ENCODE results near the gene POLD2. TPM values are rescaled to one million over a fixed set of nuclear protein-coding genes. Genes with fewer than 3 reads are reported as not detected.

Gene POLD2
- total and polyA plus RNA-seq, 2 donors from 2014 or later = 60.0 to 119 TPM

DNA sequence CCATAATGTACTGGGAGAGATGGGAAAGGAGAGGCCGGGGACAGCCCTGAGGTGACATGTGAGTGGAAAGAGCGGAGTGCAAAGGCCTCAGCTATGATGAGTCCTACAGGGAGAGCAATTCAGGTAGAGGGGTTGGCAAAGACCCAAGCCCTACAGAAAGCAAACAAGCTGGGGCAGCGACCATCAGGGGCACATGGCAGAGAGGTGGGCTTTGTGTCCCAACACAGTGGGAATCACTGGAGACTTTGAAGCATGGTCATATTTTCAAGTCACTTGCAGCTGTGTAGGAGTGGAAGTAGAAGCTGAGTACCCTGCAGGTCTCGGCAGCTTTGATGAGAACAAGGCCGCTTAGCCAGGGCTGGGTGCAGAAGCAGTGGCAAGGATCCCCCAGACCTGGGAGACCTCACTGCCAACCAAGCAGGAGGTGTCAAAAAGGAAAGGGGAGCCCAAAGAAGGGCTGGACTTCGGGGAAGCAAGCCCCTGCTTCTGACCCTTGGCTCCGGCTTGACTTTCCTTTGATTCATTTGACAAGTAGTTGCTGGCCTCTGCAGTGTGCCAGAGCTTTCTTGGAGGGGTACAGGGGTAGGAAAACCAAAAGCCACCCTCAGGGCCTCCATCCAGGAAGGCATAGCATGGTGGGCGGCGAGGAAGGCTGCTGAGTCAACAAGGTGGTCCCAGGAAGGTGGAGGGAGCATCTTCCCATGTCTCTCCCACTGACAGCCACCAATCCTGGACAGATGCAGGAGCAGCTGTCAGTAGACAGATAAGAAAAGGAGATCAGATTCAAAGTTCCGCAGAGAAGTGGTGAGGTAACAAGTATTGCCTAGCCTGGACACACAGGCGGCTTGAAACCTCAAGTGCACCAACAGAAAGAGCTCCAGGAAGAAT lies 56.0 kb downstream of the POLD2 start:
- intact Hi-C loops (cut with DNase I) = no loop called here
- H3K4me3 ChIP-seq (ENCODE audit: low read length in 3 of 3) = no peak overlapping the region
- no peaks in the 10 kb centered on the region for H3K27me3 ChIP-seq (ENCODE audit: control insufficient read depth, insufficient read depth, low read length)
- peak in 2 of 5 donors; percentile 42 to 56 for DNase-seq
- H3K9me3 ChIP-seq (ENCODE audit: control insufficient read depth in 2 of 3, insufficient read depth in 1 of 3, low read length in 3 of 3) = no peaks in the 10 kb centered on the region
- H3K9ac ChIP-seq (ENCODE audit: low read length in 3 of 3) = no peak overlapping the region
- TF ChIP-seq, protein P1, sequence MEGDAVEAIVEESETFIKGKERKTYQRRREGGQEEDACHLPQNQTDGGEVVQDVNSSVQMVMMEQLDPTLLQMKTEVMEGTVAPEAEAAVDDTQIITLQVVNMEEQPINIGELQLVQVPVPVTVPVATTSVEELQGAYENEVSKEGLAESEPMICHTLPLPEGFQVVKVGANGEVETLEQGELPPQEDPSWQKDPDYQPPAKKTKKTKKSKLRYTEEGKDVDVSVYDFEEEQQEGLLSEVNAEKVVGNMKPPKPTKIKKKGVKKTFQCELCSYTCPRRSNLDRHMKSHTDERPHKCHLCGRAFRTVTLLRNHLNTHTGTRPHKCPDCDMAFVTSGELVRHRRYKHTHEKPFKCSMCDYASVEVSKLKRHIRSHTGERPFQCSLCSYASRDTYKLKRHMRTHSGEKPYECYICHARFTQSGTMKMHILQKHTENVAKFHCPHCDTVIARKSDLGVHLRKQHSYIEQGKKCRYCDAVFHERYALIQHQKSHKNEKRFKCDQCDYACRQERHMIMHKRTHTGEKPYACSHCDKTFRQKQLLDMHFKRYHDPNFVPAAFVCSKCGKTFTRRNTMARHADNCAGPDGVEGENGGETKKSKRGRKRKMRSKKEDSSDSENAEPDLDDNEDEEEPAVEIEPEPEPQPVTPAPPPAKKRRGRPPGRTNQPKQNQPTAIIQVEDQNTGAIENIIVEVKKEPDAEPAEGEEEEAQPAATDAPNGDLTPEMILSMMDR (IDR thresholded peaks at IDR 0.05; ENCODE audit: borderline replicate concordance, extremely low read depth, insufficient read depth) = no peak
- FAIRE-seq = no peak
- H3K27ac ChIP-seq (ENCODE audit: low read depth in 2 of 2, low read length in 2 of 2) = no peak overlapping the region
- H3K4me1 ChIP-seq (ENCODE audit: control insufficient read depth in 2 of 3, insufficient read depth in 2 of 3, low read depth in 1 of 3, low read length in 3 of 3) = peaks cover 0 to 22% (median 9%) of the 10 kb centered on the region in 3 donors
- no peaks in the 10 kb centered on the region for H3K36me3 ChIP-seq (ENCODE audit: control insufficient read depth in 2 of 3, insufficient read depth in 3 of 3, low read length in 3 of 3)

DNA sequence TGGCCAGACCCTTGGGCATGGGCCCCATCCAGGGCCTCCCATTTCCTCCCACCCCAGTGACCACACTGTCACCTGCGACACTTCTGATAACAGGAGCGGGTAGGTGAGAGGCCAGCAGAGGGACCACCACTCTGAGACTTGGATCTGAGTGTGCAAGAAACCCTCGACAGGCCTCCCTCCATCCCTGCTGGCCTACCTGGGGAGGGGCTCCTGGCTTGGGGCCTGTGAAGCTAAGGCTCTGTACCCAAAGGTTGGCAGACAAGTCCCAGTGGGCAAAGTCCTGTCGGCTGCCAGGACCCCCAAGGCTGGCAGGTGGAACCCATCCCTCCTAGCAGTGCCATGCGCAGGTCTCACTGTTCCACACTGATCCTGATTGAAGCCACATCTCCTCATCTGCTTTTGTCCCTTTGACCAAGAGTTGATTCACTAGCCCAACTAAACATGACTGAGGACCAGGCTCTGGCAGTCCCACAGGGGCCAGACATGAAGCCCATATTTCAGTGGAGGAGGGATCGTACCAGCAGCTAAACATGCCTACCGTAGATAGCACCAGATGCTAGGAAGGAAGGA lies 56.8 kb downstream of the POLD2 start:
- intact Hi-C loops (cut with DNase I) = no loop called here
- TF ChIP-seq, protein P1 (IDR thresholded peaks at IDR 0.05; ENCODE audit: borderline replicate concordance, extremely low read depth, insufficient read depth) = no peak
- no peak overlapping the region for H3K27ac ChIP-seq (ENCODE audit: low read depth in 2 of 2, low read length in 2 of 2)
- H3K9ac ChIP-seq (ENCODE audit: low read length in 3 of 3) = no peak overlapping the region
- H3K27me3 ChIP-seq (ENCODE audit: control insufficient read depth, insufficient read depth, low read length) = no peaks in the 10 kb centered on the region
- no peak overlapping the region for H3K4me3 ChIP-seq (ENCODE audit: low read length in 3 of 3)
- FAIRE-seq (no peak), DNase-seq (peak in 2 of 5 donors; percentile 53 to 63)
- H3K9me3 ChIP-seq (ENCODE audit: control insufficient read depth in 2 of 3, insufficient read depth in 1 of 3, low read length in 3 of 3) = no peaks in the 10 kb centered on the region
- peaks cover 0 to 21% (median 5%) of the 10 kb centered on the region in 3 donors for H3K4me1 ChIP-seq (ENCODE audit: control insufficient read depth in 2 of 3, insufficient read depth in 2 of 3, low read depth in 1 of 3, low read length in 3 of 3)
- no peaks in the 10 kb centered on the region for H3K36me3 ChIP-seq (ENCODE audit: control insufficient read depth in 2 of 3, insufficient read depth in 3 of 3, low read length in 3 of 3)

DNA sequence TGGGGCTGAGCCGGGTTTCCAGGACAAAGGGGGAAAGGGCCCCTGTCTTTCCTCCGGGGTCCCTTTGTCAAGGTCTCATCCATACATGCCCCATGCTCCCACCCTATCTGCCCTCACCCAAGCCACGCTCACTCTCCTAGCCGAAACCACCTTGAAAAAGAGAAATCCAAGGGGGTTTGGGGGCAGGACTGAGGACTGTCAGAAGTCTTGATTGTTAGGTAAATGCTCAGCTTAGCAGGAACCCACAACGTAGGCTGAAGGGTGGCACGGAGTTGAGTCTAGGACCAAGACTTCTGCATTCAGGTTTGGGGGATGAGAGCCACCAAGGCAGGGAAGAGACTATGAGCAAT lies 57.3 kb downstream of the POLD2 start:
- Histone ChIP-seq H3K36me3 (ENCODE audit: control insufficient read depth in 2 of 3, insufficient read depth in 3 of 3, low read length in 3 of 3) (no peaks in the 10 kb centered on the region), H3K27ac (ENCODE audit: low read depth in 2 of 2, low read length in 2 of 2) (no peak overlapping the region), H3K9me3 (ENCODE audit: control insufficient read depth in 2 of 3, insufficient read depth in 1 of 3, low read length in 3 of 3) (no peaks in the 10 kb centered on the region), H3K9ac (ENCODE audit: low read length in 3 of 3) (no peak overlapping the region), H3K4me3 (ENCODE audit: low read length in 3 of 3) (no peak overlapping the region), H3K27me3 (ENCODE audit: control insufficient read depth, insufficient read depth, low read length) (no peaks in the 10 kb centered on the region), H3K4me1 (ENCODE audit: control insufficient read depth in 2 of 3, insufficient read depth in 2 of 3, low read depth in 1 of 3, low read length in 3 of 3) (peaks cover 0 to 21% (median 5%) of the 10 kb centered on the region in 3 donors)
- intact Hi-C loops (cut with DNase I) = no loop called here
- TF ChIP-seq, protein P1 (IDR thresholded peaks at IDR 0.05; ENCODE audit: borderline replicate concordance, extremely low read depth, insufficient read depth) = no peak
- no peak for FAIRE-seq
- DNase-seq = peak in 1 of 5 donors; percentile 55
